HG02610 (cell line): Measurements from ENCODE around the gene OR52H1.

Experiments used
- ATAC-seq: cut with Tn5 transposase; IDR thresholded peaks from one replicate; pipeline ENCODE4 v1.9.1; 2021; ENCODE audit warnings: mild to moderate bottlenecking, moderate library complexity; ENCODE audit not compliant: unreplicated experiment

OR52H1 gene

DNA sequence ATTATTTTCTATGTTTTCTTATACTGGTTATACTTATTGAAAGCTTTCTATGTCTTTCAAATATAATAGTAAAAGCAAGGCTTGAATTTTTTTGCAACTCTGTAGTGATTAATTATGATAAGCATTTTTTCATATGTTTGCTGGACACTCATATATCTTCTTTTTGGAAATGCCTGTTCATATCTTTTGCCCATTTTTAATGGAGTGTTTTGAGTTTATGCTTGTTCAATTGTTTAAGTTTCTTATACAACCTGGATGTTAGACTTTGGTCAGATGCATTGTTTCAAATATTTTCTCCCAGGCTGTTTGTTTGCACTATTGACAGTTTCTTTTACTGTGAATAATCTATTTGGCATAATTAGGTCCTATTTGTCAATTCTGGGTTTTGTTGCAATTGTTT lies 11.9 kb downstream of the OR52H1 start:
- no peak for ATAC-seq

DNA sequence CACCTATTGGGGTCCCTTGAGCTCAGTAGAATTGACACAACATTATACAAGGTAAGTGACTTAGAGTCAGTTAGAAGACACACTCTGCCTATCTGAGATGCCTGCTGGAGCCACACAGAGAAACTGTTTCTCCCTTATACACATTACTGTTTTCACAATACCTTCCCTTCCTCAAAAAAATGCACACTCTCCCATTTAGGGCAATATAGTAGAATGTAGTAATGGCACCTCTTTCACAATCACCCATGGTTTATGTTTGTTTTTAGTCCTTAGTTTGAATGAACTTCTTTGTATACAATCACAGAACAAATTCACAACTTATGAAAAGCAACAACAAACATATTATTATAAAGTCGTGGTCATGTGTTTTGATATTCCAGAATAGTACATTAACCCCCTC lies 14.3 kb downstream of the OR52H1 start:
- ATAC-seq = no peak

DNA sequence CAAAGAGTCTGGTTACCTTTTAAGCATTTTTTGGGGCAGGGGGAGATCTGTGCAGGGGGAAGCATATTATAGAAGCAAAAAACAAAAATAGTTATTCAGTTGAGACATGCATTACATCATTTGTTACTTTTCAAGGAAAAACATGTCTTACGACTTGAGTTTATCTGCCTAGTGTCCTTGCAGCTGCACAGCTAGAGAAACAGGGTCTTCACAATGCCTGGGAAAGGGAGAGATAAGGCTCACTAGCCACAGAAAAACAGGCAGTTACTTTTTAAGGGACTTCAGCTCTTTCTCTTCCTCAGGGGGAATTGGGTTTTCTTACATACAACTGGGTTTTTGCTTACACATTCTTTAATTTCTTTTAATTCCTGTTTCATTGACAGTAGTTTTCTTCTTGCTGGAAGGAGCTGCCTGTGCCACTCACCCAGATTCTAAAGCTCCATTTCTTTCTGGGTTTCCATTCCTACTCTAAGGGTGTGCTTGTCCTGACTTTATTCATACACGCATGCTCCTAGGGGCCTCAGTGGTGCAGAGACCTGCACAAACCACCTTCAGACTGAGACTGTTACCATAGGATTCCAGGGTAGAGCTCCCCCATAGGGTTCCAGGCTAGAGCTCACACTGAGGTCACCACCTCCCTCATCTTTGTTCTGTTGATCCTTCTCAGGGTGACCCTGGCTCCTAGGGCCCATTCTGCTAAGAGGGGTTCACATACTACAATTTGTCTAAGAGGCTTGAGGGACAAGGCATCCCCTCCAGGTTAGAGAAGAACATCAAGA lies 17.1 kb downstream of the OR52H1 start:
- ATAC-seq = no peak

DNA sequence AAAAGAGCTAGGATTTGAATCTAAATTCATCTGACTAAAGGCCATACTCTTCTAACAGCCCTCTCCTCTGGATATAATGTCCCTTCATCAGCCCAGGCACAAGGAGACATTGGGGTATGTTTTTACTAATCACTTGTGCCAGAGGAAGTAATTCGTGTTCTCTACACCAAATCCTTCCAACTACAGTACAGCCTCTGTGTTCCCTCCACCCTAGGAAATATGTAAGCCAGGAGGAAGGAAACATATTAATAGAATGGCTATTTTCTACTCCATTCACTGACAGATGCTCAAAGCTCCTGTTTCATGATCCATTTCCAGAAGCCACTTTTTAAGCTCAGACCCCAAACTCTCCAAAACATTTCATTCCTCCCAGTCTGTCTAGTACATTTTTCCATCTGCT lies 19.8 kb downstream of the OR52H1 start:
- no peak for ATAC-seq

DNA sequence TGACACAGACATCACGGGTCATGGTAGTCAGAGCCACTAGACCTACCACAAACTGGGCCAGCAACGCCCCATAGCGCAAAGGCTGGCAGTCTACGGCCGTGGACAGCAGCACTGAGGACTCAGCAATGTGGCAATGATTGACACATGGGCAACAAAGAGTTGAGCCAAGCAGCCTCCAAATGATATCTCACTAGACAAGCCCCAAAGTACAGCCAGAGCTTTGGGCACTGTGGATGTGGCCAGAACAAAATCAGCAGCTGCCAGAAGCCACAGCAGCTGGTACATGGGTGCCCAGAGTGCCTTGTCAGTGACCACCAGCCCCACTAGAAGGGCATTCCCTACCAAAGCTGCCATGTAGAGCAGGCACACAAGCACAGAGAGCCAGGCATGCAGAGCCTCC lies 20.6 kb downstream of the OR52H1 start:
- no peak for ATAC-seq

DNA sequence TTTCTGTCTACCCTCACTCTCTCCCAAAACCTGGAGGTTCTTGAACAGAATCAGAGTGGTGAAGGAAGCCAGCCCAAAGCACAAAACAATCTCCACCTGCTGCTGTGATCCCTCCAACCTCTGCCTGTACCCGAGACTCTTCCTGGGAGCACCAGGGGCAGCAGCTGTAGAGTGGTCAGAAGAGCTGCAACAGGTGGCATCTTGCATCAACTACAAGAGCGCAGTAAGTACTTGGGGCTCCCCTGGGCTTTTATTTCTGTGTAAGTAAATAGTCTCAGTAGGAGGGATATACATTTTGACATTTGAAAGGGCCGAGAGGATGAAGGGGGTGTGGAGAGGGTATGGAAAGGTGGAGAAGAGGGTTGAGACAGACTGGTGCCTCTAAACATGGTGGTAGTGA lies 23.6 kb downstream of the OR52H1 start:
- no peak for ATAC-seq

DNA sequence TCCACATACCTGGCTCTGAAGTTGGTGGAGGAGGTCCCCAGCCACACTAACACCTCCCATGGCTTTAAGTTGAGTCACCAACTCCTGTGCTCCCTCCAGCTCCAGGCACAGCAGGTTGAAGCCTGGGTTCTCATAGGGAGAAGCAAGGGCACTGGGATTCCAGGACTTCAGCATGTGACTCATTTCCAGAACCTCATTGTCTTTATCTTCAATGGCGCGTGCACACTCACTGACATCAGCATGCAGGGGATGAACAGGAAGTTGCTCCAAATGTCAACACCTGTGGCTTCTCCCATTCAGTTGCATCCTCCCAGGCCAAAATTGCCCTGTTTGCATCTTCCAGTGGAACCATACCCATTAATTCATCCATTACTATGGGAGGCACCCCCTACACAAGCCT lies 26.0 kb downstream of the OR52H1 start:
- no peak for ATAC-seq

DNA sequence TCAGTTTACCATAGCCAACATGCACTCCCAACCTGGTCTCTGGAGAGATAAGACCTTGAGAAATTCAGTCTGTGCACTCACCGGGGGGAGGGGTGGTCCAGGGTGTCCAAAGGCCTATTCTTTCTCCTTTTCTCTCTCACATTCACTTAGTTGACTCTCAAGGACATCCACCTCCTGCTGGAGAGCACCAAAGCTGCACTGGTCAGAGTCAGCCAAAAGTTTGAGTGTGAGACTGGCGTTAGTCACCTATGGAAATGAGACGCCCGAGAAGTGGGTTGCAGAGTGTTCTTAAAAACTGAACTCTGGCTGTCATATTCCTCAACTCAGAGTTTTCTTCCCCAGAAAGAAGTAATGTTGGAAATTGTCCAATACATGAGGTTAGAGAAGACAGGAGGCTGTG lies 26.8 kb downstream of the OR52H1 start:
- ATAC-seq = no peak

DNA sequence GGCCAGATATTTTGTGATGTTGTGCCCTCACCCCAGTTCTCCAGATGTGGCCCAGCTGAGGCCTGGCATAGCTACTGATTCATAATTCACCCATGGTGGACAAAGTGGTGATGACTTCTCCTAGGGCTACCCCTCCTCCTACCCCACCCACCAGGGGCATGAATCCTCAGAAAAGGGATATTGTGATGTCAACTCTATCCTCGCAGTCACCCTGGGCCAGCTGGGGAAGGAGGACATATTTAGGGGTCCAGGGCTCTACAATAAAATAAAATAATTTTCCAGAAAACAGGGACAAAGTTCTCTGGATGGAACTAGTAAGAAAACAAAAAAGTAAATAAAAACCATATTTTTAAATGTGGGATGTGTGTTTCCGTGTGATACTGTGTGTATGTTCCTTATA lies 31.7 kb downstream of the OR52H1 start, which contains the start of gene UBQLNL:
UBQLNL (minus strand) TSS at position 101 of the 400 bp plus-strand sequence. CDS start 258 bp downstream, outside the sequence.
- ATAC-seq = no peak

DNA sequence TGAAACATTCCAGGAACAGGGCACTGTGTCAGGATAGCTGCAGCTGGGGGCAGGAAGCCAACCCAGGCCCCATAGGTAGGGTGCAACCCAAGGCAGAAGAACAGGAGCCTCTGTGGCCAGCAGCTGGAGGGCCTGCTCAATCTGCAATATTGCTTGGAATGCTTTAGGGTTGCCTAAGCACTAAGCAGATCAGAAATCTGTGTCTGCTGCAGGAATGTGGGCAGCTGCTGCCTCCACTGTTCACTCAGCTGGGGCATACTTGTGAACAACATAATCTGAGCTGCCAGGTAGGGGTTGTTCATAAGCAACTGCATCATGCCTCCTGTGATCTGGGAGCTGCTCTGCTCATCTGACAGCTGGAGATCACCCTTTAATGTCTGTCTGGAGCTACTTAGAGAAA lies 33.5 kb downstream of the OR52H1 start:
- ATAC-seq = no peak

DNA sequence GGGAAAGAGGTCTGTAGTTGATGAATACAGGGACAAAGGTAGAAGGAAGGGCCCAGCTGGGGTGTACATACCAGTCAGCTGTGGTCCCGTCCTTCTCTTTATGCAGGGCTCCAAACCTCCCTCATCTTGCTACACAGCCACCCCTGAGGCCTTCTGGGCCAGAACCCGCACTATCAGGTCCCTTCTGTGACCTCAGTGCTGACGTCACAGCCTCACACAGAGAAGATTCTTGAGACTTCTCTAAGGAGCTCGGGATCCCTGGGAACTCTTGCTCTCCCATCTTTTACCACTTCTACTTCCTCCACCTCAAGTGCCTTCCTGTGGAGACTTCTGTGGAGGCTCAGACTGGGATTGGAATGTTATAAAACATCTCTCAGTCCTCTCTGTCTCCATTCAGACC lies 38.5 kb downstream of the OR52H1 start, which contains the start of gene UBQLN3:
UBQLN3 (minus strand) TSS at position 155 of the 400 bp plus-strand sequence. CDS start 399 bp downstream, outside the sequence.
- no peak for ATAC-seq

DNA sequence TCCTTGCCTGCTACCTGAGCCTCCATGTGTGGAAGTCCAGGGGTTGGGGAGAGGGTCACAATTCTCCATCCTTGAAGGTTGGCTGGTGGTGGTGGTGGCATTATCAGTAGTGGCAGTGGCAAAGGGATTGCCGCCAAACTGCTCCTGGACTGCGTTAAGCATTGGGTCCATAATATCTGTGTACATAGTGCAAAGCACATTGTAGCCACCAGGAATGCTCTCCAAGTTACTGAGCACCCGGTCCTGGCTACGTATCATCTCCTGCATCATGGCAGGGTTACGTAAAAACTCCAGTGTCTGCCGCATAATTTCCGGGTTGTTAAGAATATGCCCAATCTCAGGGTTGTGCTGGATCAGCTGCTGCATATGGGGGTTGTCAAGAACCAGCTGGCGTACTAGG lies 39.7 kb downstream of the OR52H1 start:
- no peak for ATAC-seq

DNA sequence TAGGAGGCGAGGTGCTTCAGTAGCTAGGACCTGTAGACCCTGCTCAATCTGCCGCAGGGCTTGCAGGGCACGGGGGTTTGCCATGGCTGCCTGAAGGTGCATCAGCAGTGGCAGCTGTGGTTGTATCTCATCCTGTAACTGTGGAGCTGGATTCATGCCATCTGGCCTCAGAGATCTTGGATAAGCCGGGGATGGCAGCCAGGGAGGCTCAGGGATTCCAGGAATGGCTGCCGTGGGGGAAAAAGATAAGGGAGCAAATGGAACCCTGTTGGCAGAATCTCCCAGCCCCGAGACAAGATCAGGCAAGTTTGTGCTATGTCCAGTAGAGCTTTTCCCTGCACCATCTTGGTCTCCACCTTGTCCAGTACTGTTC lies 40.4 kb downstream of the OR52H1 start:
- ATAC-seq = no peak

DNA sequence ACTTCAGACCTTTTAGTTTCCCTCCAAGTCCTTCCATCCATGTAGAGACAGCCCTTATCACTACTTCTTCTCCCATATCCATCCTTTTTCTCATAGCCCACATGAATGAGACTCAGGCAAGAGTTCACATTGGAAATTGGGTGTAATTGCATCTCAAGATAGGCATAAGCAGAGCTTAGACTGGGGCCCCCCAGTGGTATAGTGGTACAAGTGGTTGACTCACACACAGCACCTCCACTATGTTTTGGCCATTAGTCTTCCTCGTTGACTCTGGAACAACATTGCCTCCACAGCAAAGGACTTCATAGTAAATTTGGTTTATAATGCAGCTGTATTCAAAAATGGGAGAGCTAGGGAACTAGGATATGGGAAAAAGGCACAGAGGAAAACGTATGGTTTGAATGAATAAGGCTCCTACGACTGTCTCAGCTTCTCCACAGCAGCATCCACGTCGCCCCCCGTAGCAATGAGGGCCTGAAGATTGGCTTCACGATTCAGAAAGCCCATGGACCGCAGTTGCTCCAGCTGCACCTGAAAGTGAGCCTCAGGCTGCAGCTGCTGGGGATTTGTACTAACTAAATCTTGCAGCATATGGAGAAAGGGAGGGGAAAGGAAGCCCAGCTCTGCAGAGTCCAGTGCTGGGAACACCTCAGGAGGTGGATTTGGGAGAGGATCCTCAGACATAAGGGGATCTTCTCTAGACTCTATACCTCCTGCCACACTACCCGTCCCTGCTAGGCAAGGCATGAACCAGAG lies 41.0 kb downstream of the OR52H1 start:
- no peak for ATAC-seq

DNA sequence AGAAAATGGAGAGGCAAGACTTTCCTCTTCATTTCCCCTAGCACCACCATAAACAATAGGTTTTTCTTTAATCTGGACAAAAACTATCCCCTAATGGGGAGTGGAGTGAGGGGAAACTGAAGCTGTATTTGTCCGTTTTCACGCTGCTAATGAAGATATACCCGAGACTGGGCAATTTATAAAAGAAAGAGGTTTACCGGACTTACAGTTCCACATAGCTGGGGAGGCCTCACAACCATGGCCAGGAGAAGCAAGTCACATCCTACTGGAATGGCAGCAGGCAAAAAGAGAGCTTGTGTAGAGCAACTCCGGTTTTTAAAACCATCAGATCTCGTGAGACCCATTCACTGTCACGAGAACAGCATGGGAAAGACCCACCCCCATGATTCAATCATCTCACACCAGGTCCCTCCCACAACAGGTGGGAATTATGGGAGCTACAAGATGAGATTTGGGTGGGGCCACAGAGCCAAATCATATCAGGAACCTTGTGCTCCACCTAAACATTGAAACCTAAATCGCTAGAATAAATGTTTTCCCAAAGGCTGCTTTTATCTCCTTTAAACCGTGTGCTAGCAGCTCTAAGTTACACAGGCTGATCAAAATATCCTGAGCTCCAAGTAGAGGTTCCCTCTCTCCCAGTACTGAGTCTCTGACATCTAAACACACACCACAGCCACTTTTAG lies 42.8 kb downstream of the OR52H1 start:
- ATAC-seq = no peak

DNA sequence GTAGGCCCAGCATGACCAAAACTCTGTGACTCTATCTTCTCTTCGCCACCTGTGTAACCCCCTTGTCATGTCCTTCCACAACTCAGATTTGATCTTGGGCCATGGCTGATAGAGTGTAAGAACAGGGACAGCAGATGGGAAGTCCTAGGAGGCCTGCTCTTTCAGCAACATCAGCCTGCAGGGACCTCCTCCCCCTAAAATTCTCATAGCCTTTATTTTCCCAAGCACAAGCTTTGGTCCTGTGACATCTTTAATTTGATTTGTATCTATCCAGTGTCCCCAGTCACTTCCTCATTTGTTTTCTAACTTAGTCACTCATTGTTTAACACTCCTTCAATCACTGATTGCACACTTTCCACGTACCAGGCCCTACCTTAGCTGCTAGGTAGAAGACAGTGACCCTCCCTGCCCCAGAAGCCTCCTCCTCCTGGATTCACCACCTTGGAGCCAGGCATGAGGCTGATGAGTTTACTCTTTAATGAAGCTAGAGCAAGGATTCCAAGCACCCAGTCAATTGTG lies 43.9 kb downstream of the OR52H1 start:
- ATAC-seq = no peak

DNA sequence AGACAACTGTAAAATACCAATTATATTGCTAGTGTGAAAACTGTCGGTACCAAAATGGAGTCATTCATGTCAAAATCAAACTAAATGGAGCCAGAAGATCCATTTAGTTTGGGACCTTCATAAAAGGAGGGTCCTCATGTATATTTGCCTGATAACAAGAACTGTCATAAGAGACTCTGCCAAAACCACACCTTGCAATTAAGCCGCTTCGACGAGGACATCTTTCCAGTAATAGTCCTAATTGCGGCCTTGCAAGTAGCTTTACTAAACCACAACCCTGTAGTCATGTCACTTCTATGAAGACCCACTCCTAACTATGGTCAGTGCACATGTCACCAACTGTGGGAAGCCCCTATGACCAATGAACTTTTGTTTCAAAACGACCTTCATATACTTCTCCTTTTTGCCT lies 47.9 kb downstream of the OR52H1 start:
- ATAC-seq = no peak

DNA sequence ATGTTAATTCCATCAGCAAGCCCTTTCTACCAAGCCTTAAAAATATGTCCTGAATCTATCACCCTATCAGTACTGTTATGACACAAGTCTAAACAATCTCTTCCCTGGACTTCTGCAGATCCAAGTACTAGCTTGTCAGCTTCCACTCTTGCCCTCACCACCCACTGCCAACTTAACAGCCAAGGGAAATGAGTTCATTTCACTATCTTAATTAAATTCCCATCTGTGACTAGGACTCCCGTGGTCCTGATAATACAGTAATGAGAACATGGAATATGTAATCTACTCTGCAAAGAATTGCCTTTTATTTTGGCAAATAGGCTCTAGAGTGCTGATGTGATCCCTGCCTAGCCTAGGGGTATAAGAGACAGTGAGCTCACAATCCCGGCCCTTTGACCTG lies 48.7 kb downstream of the OR52H1 start:
- no peak for ATAC-seq
